ENCODE results near the gene RBM25.

RBM25 gene

DNA sequence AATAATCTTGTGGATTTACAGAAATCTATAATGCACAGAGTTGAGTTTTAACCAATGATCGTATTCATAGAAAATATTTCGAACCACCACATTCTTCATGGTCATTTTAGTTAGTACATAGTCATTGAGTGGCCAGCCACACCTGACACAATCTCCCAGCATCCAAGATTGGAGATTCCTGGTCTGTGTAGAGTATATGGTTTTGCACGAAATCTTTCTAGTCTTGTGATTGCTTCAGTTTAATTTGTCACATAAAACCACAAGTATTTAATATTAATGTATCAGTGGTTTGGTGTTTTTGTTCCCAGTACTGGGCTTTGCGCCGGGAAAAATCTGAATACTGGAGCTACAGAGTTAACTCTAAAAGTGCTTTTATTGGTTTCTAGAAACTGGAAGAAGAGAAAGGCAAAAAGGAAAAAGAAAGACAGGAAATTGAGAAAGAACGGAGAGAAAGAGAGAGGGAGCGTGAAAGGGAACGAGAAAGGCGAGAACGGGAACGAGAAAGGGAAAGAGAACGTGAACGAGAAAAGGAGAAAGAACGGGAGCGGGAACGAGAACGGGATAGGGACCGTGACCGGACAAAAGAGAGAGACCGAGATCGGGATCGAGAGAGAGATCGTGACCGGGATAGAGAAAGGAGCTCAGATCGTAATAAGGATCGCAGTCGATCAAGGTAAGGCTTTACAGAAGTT is 44.6 kb downstream of the RBM25 start:
- DNase-seq (ENCODE audit: low spot score), result no peak

DNA sequence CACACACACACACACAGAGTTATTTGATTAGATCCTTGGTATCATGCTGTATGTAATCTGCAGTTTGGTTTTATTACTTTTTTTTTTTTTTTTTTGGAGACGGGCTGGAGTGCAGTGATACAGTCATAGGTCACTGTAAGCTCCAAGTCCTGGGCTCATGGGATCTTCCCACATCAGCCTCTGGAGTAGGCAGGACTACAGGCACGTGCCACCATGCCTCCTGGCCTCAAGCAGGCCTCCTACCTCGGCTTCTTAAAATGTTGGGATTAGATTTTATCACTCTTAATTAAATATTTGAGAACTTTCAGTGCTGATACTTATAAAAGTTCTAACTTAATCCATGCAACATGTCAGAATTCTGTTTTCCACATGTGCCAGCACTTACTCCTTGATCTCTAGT is 46.7 kb downstream of the RBM25 start:
- DNase-seq (ENCODE audit: low spot score), result no peak

DNA sequence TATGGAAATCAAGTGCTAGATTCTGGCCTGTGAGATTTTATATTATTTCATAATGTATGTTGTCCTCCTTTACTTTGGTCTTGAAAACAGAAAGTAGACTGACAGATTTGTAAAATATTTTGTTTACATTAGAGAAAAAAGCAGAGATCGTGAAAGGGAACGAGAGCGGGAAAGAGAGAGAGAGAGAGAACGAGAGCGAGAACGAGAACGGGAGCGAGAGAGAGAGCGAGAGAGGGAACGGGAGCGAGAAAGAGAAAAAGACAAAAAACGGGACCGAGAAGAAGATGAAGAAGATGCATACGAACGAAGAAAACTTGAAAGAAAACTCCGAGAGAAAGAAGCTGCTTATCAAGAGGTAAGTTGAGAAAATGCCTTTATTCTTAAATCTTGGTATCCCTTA is 47.4 kb downstream of the RBM25 start:
- DNase-seq (ENCODE audit: low spot score), result no peak

DNA sequence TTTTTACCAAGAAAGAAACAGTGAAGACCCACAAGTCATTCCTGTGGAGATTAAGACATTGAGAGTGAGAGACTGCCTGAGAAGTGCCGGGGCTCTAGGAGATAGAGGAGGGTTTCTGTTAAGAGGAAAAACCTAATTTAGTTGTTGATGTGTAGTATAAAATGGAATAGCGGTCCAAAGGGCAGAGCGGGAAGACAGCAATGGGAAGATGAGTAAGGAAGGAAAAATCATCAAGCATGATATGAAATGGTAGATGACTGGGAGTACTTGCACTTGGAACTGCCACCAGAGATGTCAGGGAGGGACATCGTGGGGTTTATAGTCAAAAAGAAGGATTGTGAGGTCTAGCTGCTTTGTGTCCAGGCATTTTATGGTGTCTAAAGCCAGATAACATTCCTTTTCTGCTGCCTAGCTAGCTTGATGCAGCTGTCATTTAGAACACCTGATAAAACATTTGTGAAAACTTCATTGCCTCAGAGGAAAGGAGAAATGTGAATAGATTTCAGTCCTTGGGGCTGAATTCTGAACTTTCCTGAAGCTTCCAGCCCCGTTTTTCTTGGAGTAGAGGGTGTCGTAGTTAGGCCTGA is 57.8 kb downstream of the RBM25 start:
- no peak for DNase-seq (ENCODE audit: low spot score)

DNA sequence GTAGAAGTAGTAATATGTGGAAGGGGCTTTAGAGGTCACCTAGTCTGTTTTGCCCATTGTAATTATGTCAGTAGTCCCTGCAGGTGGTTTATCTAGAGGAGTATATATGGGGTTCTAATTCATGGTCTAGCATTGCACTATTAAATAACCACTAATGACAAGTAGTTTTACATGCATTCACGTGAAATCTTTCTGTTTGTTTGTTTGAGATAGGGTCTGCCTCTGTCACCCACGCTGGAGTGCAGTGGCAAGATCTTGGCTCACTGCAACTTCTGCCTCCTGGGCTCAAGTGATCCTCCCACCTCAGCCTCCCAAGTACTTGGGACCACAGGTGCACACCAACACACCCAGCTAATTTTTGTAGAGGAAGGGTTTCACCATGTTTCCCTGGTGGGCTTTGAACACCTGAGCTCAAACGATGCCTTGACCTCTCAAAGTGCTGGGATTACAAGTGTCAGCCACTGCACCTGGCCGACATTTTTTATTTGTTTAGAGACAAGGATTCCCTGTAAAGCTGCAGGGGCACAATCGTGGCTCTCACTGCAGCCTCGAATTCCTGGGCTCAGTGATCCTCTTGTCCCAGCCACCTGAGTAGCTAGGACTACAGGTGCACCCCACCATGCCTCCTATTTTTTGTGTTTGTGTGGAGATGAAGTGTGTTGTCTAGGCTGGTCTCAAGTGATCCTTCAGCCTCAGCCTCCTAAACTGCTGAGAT is 66.0 kb downstream of the RBM25 start:
- DNase-seq (ENCODE audit: low spot score), result no peak

DNA sequence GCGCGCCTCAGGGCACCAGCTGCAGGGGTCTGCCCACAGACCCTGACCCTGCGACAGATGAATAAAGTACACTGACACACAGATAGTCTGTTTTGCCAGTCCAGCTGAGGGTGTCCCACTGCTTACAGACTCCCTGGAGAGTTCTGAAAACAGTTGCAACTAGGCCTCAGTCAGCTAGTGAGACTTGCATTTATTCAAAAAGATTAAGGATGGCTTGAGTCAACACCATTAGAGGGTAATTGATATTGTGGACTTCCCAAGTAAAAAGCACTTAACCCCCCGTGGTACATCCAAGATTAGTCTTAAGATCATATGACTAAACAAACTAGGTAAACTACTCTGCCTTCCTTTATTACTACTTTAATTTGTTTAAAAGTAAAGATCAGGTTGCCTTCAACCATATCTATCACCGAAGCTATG is 66.8 kb downstream of the RBM25 start:
- DNase-seq (ENCODE audit: low spot score), result no peak

DNA sequence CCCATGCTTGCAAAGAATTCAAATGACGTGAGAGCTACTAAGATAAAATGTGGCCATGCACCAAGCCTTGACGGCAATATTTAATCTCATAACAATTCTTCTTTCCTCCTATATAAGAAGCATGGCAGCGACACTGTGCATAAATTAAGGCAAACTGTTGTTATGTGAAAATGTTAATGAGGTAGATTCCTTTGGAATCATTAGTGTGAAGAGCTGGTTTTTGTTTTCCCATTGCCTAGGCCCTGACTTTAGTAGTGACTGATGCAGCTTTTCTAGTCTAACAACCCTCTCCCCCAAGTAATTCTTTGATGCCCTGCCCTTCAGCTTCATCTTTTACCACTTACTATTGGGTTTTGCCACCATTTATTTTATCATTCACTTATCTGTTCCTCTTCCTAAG is 67.4 kb downstream of the RBM25 start:
- no peak for DNase-seq (ENCODE audit: low spot score)

DNA sequence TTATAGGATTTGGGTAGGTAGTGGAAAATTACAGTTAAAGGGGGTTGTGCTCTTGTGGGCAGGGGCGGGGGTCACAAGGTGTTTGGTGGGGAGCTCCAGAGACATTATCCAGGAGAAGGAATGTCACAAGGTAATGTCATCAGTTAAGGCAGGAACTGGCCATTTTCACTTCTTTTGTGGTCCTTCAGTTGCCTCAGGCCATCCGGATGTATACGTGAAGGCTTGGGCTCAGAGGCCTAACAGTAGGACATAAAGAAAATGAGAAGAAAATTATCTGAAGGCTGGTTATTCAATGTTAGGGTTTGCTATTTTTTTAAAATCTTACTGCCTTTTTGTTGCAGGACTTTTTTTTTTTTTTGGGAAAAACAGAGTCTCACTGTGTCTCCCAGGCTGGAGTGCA is 75.5 kb downstream of the RBM25 start:
- no peak for DNase-seq (ENCODE audit: low spot score)

DNA sequence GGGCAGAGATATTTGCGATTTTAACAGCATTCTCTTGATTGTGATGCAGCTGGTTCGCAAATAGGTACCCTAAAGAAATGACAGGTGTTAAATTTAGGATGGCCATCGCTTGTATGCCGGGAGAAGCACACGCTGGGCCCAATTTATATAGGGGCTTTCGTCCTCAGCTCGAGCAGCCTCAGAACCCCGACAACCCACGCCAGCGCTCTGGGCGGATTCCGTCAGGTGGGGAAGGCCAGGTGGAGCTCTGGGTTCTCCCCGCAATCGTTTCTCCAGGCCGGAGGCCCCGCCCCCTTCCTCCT is 77.7 kb downstream of the RBM25 start:
- DNase-seq (ENCODE audit: low spot score), result no peak

DNA sequence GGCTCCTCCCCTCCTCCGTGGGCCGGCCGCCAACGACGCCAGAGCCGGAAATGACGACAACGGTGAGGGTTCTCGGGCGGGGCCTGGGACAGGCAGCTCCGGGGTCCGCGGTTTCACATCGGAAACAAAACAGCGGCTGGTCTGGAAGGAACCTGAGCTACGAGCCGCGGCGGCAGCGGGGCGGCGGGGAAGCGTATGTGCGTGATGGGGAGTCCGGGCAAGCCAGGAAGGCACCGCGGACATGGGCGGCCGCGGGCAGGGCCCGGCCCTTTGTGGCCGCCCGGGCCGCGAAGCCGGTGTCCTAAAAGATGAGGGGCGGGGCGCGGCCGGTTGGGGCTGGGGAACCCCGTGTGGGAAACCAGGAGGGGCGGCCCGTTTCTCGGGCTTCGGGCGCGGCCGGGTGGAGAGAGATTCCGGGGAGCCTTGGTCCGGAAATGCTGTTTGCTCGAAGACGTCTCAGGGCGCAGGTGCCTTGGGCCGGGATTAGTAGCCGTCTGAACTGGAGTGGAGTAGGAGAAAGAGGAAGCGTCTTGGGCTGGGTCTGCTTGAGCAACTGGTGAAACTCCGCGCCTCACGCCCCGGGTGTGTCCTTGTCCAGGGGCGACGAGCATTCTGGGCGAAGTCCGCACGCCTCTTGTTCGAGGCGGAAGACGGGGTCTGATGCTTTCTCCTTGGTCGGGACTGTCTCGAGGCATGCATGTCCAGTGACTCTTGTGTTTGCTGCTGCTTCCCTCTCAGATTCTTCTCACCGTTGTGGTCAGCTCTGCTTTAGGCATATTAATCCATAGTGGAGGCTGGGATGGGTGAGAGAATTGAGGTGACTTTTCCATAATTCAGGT is 78.3 kb downstream of the RBM25 start, which contains the start of gene PSEN1:
Gene PSEN1, plus strand, starts transcription at position 121 of the 839 bp plus-strand sequence. CDS start 11,513 bp downstream, outside the sequence.
- DNase-seq (ENCODE audit: low spot score), result peak; percentile 95

DNA sequence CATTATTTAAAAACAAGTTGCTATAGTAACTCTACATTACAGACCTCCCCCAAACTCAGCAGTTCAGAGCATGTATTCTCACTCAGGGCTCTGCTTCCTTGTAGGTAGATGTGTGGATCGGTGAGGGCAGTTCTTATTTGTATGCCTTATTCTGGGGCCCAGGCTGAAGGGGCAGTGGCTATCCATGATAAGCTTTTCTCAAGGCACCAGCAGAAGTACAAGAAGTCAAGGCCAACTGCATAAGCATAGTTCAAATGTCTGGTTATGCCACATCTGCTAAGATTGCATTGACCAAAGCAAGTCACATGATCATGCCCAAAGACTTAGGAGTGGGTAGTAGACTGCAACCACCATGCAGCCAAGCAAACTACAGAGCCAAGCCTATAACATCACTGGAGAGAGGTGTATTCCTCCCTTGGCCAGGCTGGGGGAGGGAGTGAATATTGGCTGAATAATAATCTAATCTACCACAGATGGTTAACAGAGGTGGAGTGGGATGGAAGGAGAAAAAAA is 82.5 kb downstream of the RBM25 start:
- DNase-seq (ENCODE audit: low spot score), result no peak

DNA sequence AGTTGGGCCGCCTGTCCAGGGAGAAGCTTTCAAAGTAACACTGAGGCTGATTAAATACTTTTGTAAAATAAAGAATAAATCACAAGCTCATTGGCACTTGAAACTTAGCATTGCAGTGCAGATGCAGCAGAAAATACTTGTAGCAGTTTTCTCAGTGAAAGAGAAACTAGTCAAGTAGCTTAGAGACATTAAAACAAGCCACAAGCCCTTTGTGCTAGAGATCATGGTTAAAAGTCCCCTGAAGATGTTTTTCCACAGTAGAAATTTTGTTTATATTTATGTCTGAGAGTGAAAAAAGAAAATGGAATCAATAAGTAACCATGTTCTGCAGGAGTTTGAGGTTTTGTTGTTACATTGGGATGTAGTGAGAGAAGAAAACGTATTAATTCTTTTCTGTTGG is 83.9 kb downstream of the RBM25 start:
- DNase-seq (ENCODE audit: low spot score), result no peak

DNA sequence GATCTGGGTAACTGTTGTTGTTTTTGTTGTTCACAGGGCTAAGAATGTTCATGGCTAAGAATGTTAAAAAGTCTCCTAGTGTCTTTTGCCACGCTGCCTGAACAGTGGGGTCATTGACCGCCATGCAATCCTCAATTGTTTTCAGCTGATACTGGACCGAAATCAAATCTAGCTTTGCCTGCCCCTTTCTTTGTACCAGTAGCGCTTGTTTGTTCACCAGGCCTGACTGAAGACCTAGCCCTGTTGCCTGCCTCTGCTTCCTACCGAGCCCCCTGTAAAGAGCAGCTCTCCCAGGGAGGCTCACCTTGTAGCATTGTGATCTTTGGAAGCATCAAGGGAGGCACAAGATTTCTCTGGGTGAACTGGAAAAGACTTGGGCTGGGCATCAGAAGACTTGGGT is 84.7 kb downstream of the RBM25 start:
- no peak for DNase-seq (ENCODE audit: low spot score)

DNA sequence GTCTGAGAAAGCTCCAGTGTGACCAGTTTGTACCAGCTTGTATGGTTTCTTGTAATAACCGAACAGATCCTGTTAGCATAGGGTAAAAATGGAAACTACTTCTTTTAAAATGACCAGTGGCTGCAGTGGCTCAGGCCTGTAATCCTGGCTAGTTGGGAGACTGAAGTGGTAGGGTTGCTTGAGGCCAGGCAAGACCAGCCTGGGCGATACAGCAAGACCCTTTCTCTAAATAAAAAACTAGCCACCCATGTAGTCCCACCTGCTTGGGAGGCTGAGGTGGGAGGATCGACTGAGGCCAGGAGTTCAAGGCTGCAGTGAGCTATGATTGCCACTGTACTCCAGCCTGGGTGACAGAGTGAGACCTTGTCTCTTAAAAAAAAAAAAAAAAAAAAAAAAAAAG is 85.3 kb downstream of the RBM25 start:
- no peak for DNase-seq (ENCODE audit: low spot score)

DNA sequence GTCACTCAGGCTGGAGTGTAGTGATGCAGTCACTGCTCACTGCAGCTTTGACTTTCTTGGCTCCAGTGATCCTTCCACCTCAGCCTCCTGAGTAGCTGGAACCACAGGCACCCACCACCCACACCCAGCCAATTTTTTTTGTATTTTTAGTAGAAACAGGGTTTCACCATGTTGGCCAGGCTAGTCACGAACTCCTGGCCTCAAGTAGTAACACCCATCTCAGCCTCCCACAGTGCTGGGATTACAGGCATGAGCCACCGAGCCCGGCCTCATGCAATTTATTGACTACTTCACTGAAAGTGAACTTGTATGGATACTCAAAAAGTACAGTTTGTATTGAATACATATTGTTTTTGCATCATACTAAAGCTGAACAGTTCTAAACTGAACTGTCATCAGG is 87.0 kb downstream of the RBM25 start:
- DNase-seq (ENCODE audit: low spot score), result no peak

DNA sequence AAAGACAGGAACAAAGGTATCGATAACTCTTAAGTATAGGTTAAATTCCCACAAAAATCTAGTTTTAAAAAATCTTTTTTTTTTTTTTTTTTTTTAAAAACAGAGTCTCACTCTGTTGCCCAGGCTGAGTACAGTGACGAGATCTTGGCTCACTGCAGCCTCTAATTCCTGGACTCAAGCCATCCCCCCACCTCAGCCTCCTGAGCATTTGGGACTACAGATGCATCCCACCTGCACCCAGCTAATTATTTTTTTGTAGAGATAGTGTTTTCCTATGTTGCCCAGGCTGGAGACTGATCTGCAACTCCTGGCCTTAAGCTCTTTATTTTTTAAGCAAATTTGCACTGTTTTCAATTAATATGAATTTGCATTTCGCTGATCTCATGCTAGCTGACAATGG is 87.8 kb downstream of the RBM25 start:
- DNase-seq (ENCODE audit: low spot score), result no peak

DNA sequence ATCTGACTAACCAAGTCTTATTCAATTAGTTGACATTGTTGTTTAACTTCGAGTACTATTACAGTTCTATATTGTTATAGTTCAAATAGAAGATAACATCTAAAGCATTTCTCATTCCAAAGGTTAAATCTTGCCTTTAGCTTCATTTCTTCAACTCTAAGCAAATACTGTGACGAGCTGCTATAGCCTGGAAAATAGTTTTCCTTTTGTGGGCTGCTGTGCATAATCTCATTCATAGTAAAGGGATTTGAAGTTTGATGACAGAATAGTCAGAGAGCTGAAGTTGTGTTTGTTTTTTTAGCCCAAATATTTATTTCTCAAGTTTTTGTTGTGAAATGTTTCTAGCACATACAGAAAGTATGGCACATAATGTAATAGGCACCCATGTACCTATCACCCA is 91.4 kb downstream of the RBM25 start:
- no peak for DNase-seq (ENCODE audit: low spot score)

DNA sequence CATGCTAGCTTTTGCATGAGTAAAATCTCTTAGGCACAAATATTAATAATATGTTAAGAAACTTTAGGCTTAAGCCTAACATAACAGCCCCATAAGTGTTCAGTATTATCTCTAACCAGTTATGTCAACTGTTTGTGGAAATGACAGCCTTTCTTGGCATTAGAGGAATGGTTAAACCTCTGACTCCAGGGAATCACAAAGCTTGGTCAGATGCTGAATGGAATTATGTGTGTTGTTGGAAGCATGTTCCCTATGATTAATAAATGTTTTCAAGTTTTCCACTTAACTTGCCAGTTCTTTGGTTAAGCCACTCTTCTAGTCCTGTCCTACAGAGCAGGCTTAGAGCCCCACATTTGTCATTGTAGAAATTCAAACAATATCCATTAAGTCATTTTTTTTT is 94.9 kb downstream of the RBM25 start:
- no peak for DNase-seq (ENCODE audit: low spot score)

DNA sequence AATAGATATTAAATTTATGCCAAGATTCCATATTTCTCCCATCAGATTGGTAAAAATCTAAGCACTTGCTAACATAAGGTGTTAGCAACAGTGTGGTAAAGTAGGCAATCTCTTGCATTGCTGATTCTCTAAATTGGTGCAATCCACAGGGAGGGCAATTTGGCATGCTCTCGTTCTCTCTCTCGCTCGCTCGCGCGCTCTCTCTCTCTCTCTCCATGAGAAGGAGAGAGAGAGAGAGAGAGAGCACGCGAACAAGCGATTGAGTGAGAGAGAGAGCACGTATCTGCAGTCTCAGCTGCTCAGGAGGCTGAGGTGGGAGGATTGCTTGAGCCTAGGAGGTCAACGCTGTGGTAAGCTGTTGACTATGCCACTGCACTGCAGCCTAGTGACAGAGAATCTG is 103.9 kb downstream of the RBM25 start:
- no peak for DNase-seq (ENCODE audit: low spot score)

DNA sequence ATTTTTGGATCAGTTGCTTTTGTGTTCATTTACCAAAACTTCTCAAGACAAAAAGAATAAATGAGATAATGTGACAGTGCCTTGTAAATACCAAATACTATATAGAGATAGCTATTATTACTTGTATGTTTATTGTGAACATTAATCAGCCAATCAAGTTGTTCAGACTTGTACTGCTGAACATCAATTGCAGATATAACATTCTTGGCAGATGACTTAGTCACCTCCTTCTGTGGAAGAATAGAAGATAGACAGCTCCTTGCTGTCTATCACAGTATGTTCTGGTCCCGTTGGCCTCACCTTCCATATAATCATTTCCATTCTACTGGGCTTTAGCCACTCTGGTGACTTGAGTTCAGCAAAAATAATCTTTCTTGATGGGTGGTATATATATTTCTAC is 108.1 kb downstream of the RBM25 start:
- DNase-seq (ENCODE audit: low spot score), result no peak

DNA sequence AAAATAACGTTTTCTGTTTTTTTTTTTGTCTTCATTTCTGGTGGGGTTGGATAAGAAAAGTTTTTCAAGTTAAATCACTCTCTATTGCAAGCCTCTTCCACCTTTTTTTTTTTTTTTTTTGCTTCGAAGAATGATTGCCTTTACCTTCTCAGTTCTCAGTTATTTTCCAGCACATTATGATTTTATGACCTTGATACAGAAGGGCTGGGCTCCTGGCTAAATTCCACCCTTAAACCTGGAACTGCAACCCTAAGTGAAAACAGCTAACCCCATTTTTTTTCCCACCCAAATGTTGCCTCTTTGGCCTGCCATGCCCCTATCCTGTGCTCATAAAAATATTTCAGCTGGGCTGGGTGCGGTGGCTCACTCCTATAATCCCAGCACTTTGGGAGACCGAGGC is 109.4 kb downstream of the RBM25 start:
- DNase-seq (ENCODE audit: low spot score), result no peak

DNA sequence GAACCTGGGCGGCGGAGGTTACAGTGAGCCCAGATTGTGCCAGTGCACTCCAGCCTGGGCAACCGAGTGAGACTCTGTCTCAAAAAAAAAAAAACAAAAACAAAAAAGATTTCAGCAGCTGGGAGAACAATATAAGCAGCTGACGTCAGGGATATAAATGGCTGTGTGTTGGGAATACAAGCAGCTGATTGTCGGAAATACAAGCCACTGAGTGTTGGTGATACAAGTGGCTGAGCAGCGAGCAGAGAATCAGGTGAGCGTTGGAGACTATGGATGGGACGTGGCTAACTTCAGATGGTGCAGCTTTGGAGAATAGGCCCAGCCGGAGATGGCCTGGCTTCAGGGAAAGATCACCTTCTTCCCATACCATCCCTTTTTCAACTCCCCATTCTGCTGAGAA is 109.9 kb downstream of the RBM25 start:
- no peak for DNase-seq (ENCODE audit: low spot score)

DNA sequence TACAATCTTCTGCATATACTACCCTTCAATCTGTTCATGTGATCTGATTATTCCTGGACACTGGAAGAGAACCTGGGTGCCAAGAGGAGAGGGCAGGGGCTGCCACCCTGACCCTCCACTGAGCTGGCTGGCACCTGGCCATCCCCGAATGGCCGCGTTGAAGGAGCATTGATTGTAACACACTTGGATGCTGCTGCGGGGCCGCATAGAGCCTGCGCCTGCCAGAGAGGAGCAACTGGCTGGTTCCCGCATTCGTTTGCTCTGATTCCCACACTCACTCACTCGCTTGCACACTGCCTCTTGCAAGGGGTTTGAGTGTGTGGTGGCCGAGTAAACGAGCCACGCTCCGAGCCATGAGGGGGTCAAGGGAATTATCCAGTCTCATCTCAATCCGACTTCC is 110.4 kb downstream of the RBM25 start:
- DNase-seq (ENCODE audit: low spot score), result no peak

Measured in hematopoietic multipotent progenitor cell treated with erythropoietin and hydrocortisone succinate and interleukin-3 and kit ligand, for 17 days (in vitro differentiated cells).